Measurements from ENCODE around the gene COLQ.

- TF ChIP-seq POLR2A (IDR thresholded peaks at IDR 0.05): no peak
- TF ChIP-seq CTCF (IDR thresholded peaks at IDR 0.05): no peak
Observed at GRCh38 chr3:15478640-15478979, 42.9 kb downstream of the COLQ start.

Measured in tibial nerve (tissue), 3 donors.